Right renal pelvis (tissue), 4 donors: ENCODE results near the gene CEACAM7. TPM values are rescaled to one million over a fixed set of nuclear protein-coding genes. Genes with fewer than 3 reads are reported as not detected.

Experiments used
- DNase-seq, 4 donors: peaks; one replicate each; pipeline ENCODE4 v3.0.0-alpha.2; 2013; ENCODE audit warnings: low read depth in 4 of 4, low spot score in 3 of 4, missing footprints in 1 of 4
- polyA plus RNA-seq, 4 donors: library from polyadenylated mRNA; unstranded; fragments of 120-200 nt; gene quantifications; one replicate each; pipeline ENCODE4 v1.2.1, GENCODE V29; 2013; ENCODE audit not compliant: insufficient read length in 4 of 4

The CEACAM7 gene
- polyA plus RNA-seq, 4 donors, result not detected

GRCh38 chr19:41701401-41702075 lies 13.5 kb upstream of the CEACAM7 start:
- DNase-seq, result no peak

GRCh38 chr19:41700381-41701195 lies 12.5 kb upstream of the CEACAM7 start:
- no peak for DNase-seq

- DNase-seq, result no peak
Observed at GRCh38 chr19:41699968-41700323, 11.9 kb upstream of the CEACAM7 start.

GRCh38 chr19:41699231-41699967 lies 11.3 kb upstream of the CEACAM7 start:
- DNase-seq, result no peak

GRCh38 chr19:41698746-41699230 lies 10.7 kb upstream of the CEACAM7 start:
- no peak for DNase-seq

GRCh38 chr19:41697198-41697855 lies 9.3 kb upstream of the CEACAM7 start:
- DNase-seq, result no peak

GRCh38 chr19:41696402-41697197 lies 8.5 kb upstream of the CEACAM7 start:
- DNase-seq, result peak in 3 of 4 donors; percentile 2 to 9 (median 4)

- DNase-seq, result no peak
Observed at GRCh38 chr19:41695745-41696144, 7.7 kb upstream of the CEACAM7 start.

GRCh38 chr19:41694831-41695635 lies 7.0 kb upstream of the CEACAM7 start:
- no peak for DNase-seq

- no peak for DNase-seq
Observed at GRCh38 chr19:41694196-41694595, 6.1 kb upstream of the CEACAM7 start.

GRCh38 chr19:41691268-41691970 lies 3.3 kb upstream of the CEACAM7 start:
- DNase-seq, result no peak

- no peak for DNase-seq
Observed at GRCh38 chr19:41690801-41691065, 2.7 kb upstream of the CEACAM7 start.

GRCh38 chr19:41689993-41690800 lies 2.1 kb upstream of the CEACAM7 start:
- no peak for DNase-seq

- no peak for DNase-seq
Observed at GRCh38 chr19:41688687-41689086, 617 bp upstream of the CEACAM7 start.

GRCh38 chr19:41687419-41687818 lies 651 bp downstream of the CEACAM7 start:
- DNase-seq, result no peak

GRCh38 chr19:41682437-41682836 lies 5.6 kb downstream of the CEACAM7 start:
- DNase-seq, result no peak

- DNase-seq, result no peak
Observed at GRCh38 chr19:41671486-41671885, 16.6 kb downstream of the CEACAM7 start.

GRCh38 chr19:41670755-41671154 lies 17.3 kb downstream of the CEACAM7 start:
- no peak for DNase-seq
